Measurements from ENCODE around the gene BBOX1.
"Not testable (repeated sequence)": the region's sequence is repeated elsewhere in the genome, so short reads cannot be mapped to it uniquely, and the experiment has no call there.

Gene BBOX1

DNA sequence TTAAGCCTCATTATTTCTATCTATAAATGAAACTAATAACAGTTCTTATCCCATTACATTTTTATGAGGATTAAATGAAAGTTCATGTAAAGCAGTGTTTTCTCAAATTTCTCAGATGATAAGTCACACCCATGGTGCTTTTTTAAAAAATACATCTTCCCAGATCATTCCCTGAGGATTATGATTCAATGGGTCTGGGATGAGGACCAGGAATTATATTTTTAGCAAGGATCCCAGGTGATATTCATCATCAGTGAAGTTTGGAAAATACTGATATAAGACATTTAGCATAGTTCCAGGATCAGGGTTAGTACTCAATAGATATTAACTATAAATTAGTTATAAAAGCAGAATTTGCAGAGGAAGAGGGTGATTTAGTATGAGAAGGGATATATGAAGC is 89.1 kb downstream of the BBOX1 start:
- no peak for DNase-seq (ENCODE audit: low read depth)

DNA sequence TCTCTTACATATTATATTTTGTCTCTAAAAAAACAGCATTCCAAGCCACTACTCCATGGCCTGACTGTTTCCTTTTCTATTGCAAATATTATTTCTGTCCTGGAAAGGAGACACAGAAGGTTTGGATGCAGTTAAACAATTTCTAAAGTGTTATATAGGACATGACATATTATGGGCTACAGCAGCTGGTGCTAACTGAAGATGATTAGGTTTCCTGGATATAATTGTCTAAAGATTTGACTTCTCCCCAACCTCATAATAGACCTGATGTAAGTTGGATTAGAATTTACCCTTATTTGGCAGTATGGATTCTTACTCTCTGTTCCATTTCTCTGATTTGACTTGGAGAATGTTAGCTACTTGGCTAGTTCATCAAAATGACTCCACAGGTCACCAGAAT is 90.2 kb downstream of the BBOX1 start:
- DNase-seq (ENCODE audit: low read depth) = no peak

DNA sequence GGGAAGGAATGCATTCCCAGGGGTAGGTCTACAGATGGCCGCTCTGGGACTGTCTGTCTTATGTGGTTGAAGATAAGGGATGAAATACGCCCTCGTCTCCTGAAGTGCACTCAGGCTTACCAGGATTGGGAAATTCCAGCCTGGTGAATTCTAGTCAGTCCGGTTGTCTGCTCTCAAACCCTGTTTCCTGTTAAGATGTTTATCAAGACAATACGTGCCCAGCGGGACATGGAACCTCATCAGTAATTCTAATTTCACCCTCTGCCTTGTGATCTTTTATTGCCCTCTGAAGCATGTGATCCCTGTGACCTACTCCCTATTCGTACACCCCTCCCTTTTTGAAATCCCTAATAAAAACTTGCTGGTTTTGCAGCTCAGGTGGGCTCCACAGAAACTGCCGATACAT is 95.3 kb downstream of the BBOX1 start:
- not testable (repeated sequence) for DNase-seq (ENCODE audit: low read depth)

DNA sequence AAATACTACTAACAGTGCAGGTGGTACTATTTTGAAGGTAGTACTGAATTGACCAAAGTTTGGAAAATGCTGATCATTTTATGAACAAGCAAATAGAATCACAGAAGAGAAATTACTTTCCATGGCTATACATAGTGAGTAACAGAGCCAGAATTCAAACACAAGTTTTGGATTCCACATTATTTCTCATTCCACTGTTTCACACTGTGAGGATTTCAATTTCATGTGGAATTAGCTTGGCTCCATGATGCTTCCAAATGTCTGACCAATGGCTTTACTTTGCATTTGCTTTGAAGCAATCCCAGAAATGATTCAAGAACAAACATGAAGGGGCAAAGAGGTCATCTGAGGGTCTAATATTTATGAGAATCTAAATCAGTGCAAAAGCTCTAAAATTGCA is 98.1 kb downstream of the BBOX1 start:
- no peak for DNase-seq (ENCODE audit: low read depth)

DNA sequence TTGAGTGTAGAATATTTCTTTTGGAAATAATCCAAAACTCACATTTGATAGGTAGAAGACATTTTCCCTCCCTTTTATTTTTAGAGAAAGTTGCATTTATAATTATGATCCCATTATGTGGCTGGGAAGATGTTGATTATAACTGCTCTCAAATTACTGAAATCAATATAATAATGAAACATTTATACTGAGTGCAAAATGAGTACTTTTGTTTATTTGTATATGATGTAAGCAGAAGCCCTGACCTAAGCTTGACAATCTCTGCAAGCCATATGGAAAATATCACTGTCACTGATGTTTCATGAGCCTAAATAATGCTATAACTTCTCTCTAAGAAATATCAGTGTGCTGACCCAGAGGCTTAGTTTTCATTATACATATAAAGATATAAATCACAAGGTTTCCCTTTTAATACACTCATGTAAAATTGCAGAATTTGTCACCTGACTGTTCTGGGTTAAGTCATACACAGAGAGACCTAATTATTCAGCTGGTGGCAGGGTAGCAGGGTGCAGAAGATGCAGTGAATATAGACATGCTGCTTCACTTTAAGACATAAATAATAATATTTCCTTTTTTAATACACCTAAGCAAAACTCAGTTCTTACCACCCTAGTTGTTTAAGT is 99.2 kb downstream of the BBOX1 start:
- DNase-seq (ENCODE audit: low read depth) = no peak

DNA sequence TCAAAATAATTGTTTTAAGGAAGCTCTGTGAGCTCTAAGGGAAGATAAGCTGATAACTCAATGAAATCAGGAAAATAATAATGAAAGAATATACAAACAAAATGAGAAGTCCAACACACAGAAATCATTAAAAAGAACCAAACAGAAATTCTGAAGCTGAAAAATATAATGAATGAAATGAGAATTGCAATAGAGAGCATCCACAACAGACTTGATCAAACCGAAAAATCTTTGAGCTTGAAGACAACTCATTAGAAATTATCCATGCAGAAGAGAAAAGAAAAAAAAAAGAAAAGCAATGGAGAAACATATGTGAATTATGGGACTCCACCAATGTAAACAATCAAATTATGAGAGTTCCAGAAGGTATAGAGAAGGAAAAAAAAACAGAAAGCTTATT is 101.0 kb downstream of the BBOX1 start:
- DNase-seq (ENCODE audit: low read depth) = no peak

DNA sequence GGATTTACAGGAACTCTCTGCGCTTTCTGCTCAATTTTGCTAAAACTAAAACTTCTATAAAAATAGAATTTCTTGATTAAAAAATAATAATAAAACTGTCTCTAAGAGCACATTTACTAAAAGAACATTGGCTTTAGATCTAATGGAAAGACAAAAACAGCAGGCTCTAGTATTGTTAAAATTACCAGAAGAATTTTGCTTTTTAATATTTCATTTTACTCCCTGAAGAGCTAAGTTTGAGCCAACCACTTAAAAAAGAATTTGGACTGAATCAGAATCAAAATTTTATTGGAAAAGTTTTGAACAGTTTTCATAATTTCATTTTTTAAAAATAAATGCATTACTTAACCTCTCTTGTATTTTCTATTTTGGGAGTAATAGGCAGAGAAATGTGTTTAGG is 107.3 kb downstream of the BBOX1 start:
- no peak for DNase-seq (ENCODE audit: low read depth)

DNA sequence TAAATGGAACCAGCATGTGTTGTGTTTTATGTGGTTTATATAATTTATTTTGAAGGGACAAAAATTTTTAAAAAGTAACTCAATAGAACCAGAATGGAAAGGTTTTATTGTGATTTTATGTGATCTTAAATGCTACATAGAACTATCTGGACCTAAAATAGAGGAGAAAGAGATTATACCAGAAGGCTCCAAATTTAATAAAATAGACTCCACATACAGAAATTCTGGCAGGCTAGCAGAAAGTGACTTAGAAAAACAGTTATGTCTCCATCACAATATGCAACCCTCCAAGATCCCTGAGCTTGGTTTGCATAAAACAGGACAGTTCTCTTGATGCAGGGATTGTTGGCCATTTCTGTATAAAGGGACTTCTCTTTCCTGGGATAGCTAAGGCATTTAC is 107.9 kb downstream of the BBOX1 start:
- DNase-seq (ENCODE audit: low read depth) = no peak

DNA sequence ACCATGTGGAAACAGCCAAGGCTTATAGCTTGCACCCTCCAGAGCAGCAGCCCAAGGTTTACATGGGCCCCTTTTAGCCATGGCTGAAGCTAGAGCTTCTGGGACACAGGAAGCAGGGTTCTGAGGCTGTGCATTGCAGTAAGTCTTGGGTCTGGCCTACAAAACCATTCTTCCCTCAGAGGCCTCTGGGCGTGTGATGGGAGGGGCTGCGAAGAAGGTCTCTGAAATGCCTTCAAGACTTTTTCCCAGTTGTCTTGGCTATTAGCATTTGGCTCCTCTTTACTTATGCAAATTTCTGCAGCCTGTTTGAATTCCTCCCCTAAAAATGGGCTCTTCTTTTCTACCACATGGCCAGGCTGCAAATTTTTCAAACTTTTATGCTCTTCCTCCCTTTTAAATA is 109.5 kb downstream of the BBOX1 start:
- DNase-seq (ENCODE audit: low read depth) = no peak

DNA sequence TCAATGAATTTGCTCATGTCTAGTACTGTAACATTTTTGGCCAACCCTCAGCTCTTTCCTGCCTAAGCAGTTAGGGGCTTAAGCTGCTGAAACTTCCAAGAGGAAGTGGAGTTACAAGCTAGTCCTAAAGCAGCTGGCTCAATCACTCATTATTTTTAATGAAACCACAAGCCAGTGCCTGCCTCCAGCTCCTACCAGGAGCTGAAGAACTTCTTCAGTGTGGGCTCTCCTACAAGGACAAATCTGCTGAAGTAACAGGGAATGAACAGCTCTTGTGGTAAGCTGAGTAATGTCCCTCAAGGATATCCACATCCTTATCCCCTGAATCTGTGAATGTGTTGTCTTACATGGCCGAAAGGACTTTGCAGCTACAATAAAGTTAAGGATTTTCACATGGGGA is 112.5 kb downstream of the BBOX1 start:
- no peak for DNase-seq (ENCODE audit: low read depth)

DNA sequence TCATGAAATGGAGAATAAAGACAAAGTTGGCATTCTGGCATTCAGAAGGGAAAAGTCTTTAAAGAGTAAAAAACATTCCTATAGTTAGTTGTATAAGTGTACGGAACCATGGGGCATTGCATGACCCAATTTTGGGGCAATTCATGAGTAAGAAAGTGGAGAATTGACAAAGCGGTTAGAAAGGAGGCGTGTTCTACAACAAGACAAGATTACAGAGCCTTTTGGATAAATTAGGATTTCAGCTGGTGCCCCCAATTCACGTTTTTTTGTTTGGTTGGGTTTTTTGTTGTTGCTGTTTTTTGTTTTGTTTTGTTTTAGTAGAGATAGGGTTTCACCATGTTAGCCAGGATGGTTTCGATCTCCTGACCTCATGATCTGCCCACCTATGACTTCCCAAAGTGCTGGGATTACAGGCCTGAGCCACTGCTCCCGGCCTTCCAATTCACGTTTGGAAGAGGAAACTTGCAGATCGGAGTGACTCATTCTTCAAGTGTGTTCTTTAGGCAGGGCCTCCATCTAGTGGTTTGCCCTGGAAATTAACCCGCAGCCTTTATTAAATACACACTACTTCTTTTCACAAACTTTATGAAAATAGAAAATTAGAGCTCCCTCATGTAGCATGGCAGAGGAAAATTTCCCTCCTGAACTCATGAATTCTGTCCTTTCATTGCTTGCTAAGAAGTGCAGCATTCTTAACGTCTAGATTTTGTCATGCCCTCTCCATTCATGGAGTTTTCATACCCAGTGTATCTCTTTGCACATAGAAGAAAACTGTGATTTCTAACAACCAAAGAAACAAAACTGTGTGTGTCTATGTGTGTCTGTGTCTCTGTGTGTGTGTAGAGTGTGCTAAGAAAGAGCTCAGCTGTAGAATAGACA is 118.1 kb downstream of the BBOX1 start:
- DNase-seq (ENCODE audit: low read depth) = peak; percentile 47

DNA sequence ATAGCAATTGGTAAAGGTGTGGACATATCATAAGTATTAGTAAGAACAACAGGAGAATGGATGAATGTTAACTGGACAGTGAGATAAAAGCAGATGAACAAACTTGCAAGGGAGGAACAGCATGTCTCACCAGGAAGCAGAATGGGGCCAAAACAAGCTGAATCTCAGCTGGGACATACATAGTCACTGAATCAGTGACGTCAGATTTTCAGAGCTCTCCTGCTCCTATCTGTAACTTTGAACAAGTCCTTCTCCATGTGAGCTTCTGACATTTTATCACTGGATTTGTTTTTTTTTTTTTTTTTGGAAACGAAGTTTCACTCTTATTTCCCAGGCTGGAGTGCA is 118.7 kb downstream of the BBOX1 start:
- DNase-seq (ENCODE audit: low read depth) = no peak

DNA sequence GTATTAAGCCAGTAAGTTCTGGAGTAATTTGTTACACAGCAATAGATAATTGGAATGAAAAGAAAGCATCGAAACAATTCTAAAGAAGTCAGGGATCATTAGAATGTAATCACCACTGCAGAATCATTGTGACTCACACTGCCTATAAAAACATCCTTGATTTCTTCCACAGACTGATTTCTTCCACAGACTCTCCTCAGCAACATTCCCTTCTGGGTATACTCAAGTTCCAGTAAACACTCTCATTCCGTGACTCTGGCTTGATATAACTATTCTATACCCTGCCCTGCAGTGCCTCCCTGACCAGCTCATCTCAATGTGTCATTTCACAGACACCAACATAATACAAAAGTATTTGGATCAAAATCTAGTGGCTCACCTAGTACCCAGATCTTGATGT is 120.5 kb downstream of the BBOX1 start:
- no peak for DNase-seq (ENCODE audit: low read depth)

DNA sequence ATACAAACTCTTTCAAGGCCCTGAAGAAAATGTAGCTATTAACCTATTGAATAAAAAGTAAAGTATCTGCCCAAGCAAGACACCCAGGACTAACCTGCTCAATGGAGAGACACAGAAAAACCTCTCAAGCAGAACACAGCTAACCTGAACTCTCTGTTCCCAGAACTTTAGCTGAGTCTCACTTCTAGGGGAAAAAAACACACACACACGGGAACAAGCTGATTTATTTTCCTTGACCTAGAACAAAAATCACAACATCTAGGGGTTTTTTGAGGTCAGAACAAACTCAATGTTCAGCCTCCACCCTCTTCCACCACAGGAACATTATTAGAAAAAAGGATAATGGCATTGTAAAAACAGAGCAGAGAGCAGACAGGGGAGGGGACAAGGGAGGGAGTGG is 121.6 kb downstream of the BBOX1 start:
- no peak for DNase-seq (ENCODE audit: low read depth)

DNA sequence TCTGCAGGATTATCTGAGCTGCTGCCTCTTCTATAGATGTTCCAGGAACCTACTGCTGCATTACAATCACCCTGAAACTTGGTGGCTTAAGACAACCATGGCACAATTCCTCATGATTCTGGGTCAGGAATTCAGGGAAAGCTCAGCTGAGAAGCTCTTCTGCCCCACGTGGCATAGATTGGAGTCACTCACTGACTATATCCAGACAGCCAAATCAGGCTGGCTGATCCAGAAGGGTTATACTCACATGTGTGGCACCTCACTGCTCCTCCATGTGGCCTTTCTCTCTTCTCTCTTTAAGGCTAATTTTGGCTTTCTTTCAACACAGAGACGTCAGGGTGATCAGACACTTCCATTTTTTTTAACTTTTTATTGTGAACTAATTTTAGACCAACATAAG is 125.5 kb downstream of the BBOX1 start:
- no peak for DNase-seq (ENCODE audit: low read depth)

DNA sequence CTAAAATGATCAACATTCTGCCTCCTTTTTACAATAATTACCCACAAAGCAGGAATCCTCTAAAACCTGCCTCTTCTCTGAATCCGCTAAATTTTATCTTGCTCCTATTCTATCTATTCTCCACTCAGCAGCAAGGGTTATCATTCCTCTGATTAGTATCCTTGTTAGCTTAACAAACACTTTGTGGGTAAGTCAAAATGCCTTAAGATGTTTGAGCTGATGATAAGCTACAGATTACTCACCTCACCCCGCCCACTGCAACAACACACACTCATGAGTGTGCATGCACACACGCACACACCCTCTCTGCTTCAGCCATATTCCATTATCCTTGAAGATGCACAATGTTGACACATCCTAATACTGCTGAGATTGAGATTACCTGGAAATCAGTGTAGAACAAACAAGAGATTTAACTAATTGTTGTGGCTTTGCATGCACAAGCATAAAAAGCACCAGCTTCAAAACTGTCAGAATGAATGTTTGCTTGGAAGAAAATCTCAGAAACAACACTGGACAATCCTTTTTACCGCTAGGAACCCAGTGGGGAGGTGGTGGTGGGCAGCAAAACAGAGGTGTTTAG is 130.9 kb downstream of the BBOX1 start:
- no peak for DNase-seq (ENCODE audit: low read depth)

DNA sequence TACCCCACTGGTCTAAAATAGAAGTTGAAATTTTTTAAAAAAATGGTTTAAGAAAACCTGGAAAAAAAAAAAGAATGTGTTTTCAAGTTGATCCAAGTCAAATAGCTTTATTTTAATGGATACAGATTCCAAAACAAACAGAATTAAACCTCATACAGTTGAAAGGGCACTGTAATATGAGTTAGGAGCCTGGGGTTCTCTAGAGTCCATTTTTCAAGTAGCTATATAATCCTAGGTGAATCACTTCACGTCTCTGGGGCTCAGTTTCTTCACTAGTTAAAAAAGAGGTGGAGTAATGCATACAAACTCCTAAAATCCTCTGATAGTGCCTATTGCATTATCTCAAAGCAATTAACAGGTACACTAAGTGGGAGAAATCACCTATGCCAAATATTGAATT is 132.9 kb downstream of the BBOX1 start:
- no peak for DNase-seq (ENCODE audit: low read depth)

DNA sequence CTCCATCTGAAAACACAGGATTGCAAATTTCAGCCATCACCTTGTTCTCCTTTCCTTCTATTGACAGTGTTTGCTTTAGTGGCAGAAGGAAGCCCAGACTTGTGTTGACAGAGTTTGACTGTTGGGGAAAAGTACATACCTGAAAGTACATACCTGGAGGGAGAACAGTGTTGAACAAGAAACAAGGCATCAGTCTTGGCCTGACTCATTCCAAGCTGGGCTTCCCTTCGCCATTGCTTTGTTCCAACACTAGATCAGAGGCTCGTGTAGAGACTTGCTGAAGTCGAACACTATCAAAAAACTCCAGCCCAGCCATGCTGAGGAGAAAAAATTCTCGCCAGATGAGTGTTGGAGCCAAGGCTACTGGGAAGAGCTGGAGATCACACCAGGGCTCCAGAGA is 133.4 kb downstream of the BBOX1 start:
- DNase-seq (ENCODE audit: low read depth) = no peak

DNA sequence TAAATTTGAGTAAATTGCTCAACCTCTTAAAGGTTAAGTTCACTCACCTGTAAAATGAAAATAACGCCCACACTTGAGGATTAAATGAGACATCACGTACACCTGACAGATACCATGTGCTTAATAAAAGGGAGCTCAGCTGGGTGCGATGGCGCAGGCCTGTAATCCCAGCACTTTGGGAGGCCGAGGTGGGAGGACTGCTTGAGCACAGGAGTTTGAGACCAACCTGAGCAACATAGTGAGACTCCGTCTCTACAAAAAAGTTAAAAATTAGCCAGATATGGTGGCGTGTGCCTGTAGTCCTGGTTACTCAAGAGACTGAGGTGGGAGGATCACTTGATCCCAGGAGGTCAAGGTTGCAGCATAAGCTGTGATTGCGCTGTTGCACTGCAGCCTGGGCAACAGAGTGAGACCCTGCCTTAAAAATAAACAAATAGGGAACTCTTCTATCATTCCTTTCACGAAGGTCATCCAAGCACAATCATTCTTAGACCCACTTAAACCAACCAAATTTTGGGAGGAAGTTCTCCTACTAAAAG is 134.1 kb downstream of the BBOX1 start:
- no peak for DNase-seq (ENCODE audit: low read depth)

DNA sequence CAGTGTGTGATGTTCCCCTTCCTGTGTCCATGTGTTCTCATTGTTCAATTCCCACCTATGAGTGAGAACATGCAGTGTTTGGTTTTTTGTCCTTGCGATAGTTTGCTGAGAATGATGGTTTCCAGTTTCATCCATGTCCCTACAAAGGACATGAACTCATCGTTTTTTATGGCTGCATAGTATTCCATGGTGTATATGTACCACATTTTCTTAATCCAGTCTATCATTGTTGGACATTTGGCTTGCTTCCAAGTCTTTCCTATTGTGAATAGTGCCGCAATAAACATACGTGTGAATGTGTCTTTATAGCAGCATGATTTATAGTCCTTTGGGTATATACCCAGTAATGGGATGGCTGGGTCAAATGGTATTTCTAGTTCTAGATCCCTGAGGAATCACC is 134.9 kb downstream of the BBOX1 start:
- DNase-seq (ENCODE audit: low read depth) = not testable (repeated sequence)

Data from GM04504 (cell line).